ENCODE results near the gene RNASE4.

DNA sequence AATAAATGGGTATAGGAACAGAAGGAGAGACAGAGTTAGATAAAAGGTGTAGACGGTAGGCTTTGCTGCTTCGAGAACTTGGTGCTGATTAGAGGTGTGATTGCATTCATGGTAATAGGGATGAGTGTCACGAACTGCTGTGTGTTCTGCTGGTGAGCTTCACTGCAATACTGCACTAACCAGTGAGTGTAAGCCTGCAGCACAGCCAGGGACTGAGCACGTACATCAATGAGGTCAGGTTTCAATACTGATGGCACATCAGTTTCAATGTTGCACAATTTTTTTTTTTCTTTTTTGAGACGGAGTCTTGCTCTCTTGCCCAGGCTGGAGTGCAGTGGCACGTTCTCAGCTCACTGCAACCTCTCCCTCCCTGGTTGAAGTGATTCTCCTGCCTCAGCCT, 36.4 kb downstream of the RNASE4 start:
- TF ChIP-seq, protein P1, sequence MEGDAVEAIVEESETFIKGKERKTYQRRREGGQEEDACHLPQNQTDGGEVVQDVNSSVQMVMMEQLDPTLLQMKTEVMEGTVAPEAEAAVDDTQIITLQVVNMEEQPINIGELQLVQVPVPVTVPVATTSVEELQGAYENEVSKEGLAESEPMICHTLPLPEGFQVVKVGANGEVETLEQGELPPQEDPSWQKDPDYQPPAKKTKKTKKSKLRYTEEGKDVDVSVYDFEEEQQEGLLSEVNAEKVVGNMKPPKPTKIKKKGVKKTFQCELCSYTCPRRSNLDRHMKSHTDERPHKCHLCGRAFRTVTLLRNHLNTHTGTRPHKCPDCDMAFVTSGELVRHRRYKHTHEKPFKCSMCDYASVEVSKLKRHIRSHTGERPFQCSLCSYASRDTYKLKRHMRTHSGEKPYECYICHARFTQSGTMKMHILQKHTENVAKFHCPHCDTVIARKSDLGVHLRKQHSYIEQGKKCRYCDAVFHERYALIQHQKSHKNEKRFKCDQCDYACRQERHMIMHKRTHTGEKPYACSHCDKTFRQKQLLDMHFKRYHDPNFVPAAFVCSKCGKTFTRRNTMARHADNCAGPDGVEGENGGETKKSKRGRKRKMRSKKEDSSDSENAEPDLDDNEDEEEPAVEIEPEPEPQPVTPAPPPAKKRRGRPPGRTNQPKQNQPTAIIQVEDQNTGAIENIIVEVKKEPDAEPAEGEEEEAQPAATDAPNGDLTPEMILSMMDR (IDR thresholded peaks at IDR 0.05; ENCODE audit: extremely low read depth in 1 of 2, insufficient read depth in 1 of 2, low read depth in 1 of 2, low read length in 2 of 2) = no peak
- TF ChIP-seq EZH2 (IDR thresholded peaks at IDR 0.05; ENCODE audit: borderline replicate concordance, low read depth, low read length, severe bottlenecking) (no peak), POLR2A (IDR thresholded peaks at IDR 0.05; ENCODE audit: low read depth, low read length) (no peak)
